Activated naive CD4-positive, alpha-beta T cell treated with anti-CD3 and anti-CD28 coated beads, Interleukin-2, amount 50 U/mL, for 72 hours (primary cell): Measurements from ENCODE around the gene SERINC2. TPM values are rescaled to one million over a fixed set of nuclear protein-coding genes. Genes with fewer than 3 reads are reported as not detected.
"Not testable (repeated sequence)": the region's sequence is repeated elsewhere in the genome, so short reads cannot be mapped to it uniquely, and the experiment has no call there.

ENCODE experiments used
- ATAC-seq, 2 donors: fragments of 150-1000 bp; cut with Tn5 transposase; 2 replicates each; pipeline ENCODE4 v1.10.0; 2021; ENCODE audit warnings: mild to moderate bottlenecking in 2 of 2, moderate library complexity in 2 of 2
- DNase-seq, 2 donors: peaks; one replicate each; pipeline ENCODE4 v3.0.0; 2021 to 2022; ENCODE audit warnings: low spot score in 2 of 2
- H3K27ac Mint-ChIP-seq, 2 donors: one replicate each; pipeline ENCODE4 v1.8.0; 2022; ENCODE audit warnings: mild to moderate bottlenecking in 2 of 2, mixed read lengths in 2 of 2
- H3K36me3 Mint-ChIP-seq, 2 donors: one replicate each; pipeline ENCODE4 v1.8.0; 2022; ENCODE audit warnings: mixed read lengths in 2 of 2
- H3K9me3 Mint-ChIP-seq, 2 donors: one replicate each; pipeline ENCODE4 v1.8.0; 2022; ENCODE audit warnings: mixed read lengths in 2 of 2
- total RNA-seq, 2 donors: library from RNA; stranded (reverse); gene quantifications; one replicate each; pipeline ENCODE4 v1.2.3, GENCODE V29; 2022

SERINC2 gene
- total RNA-seq, 2 donors from 2014 or later = 0.59 TPM; not detected in 1

- H3K36me3 Mint-ChIP-seq = no peaks in the 10 kb centered on the region
- peak overlapping the region; percentile 18 to 45 for H3K27ac Mint-ChIP-seq
- H3K9me3 Mint-ChIP-seq = no peaks in the 10 kb centered on the region
- ATAC-seq = no peak
- DNase-seq = no peak
Measured at GRCh38 chr1:31380181-31380580, 32.8 kb upstream of the SERINC2 start.

- DNase-seq (no peak), ATAC-seq (no peak)
- no peaks in the 10 kb centered on the region for H3K9me3 Mint-ChIP-seq
- H3K36me3 Mint-ChIP-seq = no peaks in the 10 kb centered on the region
- H3K27ac Mint-ChIP-seq = no peak overlapping the region
Measured at GRCh38 chr1:31381394-31382294, 31.4 kb upstream of the SERINC2 start.

DNA sequence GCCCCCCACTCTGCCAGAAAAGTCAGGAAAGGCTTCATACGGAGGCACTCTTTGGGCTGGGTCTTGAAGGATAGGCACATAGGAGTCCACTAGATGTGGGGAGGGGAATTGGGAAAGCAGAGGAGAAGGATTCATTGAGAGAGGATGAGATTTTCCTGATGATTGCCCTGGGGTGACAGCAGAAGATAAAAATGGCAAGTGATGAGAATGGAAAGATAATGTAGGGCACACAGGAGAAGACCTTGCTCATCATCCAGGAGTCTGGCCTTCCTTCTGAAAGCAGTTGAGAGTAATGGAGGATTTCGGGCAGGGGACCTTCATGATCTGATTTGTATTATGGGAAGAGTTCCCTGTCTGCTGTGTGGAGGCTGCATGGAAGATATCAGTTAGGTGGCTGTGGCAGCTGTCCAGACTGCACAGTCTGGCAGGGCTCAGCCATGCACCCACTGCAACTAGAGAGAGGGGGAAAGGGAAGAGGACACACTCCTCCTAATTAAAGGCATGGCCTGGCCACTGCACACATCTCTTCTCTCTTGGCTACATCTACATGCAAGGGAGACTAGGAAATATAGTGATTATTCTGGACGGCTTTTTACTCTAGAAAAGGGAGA, 30.5 kb upstream of the SERINC2 start:
- ATAC-seq = no peak

DNA sequence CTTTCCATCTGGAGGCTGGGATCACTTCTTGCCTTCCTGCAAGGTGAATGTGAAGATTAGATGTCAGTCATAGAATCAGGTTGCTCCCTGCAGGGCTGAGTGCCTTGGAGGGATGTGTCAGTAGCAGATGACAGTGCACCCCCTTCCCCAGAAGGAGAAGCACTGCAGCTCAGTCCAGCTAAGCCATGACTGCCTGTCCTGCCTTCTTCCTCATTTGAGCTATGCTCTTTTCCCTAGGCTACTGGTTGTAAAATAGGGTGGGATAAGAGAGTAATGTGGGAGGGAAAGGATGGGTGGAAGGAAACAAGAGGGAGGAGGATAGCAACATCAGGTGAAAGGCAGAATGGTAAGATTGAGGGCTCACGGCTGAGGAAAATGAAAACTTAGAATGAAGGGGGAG, 29.0 kb upstream of the SERINC2 start:
- Mint-ChIP-seq H3K27ac (no peak overlapping the region), H3K36me3 (no peaks in the 10 kb centered on the region), H3K9me3 (no peaks in the 10 kb centered on the region)
- ATAC-seq = no peak
- no peak for DNase-seq

More for the DNA sequence above, 30.5 kb upstream of the SERINC2 start:
- H3K36me3 Mint-ChIP-seq = no peaks in the 10 kb centered on the region
- H3K9me3 Mint-ChIP-seq = no peaks in the 10 kb centered on the region
- no peak for DNase-seq
- H3K27ac Mint-ChIP-seq = no peak overlapping the region

- DNase-seq, ATAC-seq, H3K36me3 Mint-ChIP-seq, H3K27ac Mint-ChIP-seq, H3K9me3 Mint-ChIP-seq: not testable (repeated sequence)
Measured at GRCh38 chr1:31386576-31387243, 26.3 kb upstream of the SERINC2 start.

DNA sequence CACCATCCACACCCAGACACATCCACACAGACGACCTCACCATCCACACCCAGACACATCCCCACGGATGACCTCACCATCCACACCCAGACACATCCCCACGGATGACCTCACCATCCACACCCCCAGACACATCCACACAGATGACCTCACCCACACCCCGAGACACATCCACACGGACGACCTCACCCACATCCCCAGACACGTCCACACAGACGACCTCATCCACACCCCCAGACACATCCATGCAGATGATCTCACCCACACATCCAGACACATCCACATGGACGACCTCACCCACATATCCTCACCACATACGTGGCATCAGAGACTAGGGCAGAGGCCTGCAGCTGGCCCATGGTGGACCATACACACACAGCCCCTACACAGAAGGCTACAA, 25.4 kb upstream of the SERINC2 start:
- H3K36me3 Mint-ChIP-seq = no peaks in the 10 kb centered on the region
- H3K27ac Mint-ChIP-seq = peak overlapping the region in 1 of 2 donors; percentile 73
- DNase-seq (no peak), ATAC-seq (peak in 1 of 2 donors; percentile 40)
- H3K9me3 Mint-ChIP-seq = no peaks in the 10 kb centered on the region

DNA sequence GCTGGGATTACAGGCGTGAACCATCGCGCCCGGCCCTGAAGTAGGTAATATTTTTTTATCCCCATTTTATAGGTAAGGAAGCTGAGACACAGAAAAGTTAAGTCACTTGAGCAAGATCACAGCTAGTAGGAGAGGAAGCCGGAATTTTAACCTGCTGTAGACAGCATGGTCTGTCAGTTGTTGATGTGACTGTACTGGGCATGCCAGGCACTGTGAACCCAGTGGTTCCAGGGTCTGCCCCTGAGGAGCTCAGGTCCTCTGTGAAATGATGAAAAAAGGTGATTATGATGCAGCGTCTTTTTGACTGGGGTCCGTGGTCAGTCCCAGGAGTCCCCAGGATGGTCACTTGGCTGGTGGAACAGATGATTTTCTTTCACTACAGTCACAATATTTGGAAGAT, 23.4 kb upstream of the SERINC2 start:
- Mint-ChIP-seq H3K9me3 (no peaks in the 10 kb centered on the region), H3K27ac (no peak overlapping the region), H3K36me3 (no peaks in the 10 kb centered on the region)
- DNase-seq (no peak), ATAC-seq (no peak)

- DNase-seq (no peak), ATAC-seq (no peak)
- Mint-ChIP-seq H3K36me3 (no peaks in the 10 kb centered on the region), H3K9me3 (no peaks in the 10 kb centered on the region), H3K27ac (no peak overlapping the region)
Measured at GRCh38 chr1:31390071-31390470, 22.9 kb upstream of the SERINC2 start.

GRCh38 chr1:31393463-31393862, 19.6 kb upstream of the SERINC2 start:
- DNase-seq (no peak), ATAC-seq (no peak)
- no peak overlapping the region for H3K27ac Mint-ChIP-seq
- H3K36me3 Mint-ChIP-seq = no peaks in the 10 kb centered on the region
- H3K9me3 Mint-ChIP-seq = no peaks in the 10 kb centered on the region

DNA sequence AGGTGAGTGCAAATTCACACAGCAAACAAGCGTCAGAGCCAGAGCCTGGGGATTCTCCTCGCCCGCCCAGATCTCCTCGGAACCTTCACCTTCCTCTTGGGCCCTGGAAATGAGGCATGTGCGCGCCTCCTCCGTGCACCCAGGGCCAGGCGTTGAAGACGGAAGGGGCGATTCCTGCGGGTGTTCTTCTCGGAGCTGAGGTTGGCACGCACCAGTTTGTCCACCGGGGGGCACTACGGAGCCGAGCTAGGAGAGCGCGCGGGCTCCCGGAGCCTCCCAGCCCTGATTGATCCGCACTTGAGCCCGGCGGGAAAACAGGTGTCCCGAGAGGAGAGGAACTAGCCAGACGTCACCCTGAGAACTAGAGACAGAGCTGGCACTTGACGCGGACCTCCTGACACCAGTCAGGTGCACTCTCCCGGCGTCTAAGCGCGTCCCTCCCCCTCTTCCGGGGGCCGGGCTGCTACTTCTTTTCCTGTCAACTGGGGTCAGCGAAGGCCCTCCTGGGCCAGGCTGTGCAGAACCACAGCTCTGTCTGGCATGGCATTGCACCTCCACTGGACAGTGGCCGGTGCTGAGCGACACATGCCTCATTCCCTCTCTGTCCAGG, 18.3 kb upstream of the SERINC2 start:
- Mint-ChIP-seq H3K36me3 (no peaks in the 10 kb centered on the region), H3K9me3 (no peaks in the 10 kb centered on the region), H3K27ac (peak overlapping the region in 1 of 2 donors; percentile 65)
- ATAC-seq (peak; percentile 94), DNase-seq (peak; percentile 84 to 89)

- Mint-ChIP-seq H3K36me3 (no peaks in the 10 kb centered on the region), H3K9me3 (no peaks in the 10 kb centered on the region), H3K27ac (no peak overlapping the region)
- DNase-seq (no peak), ATAC-seq (no peak)
Measured at GRCh38 chr1:31396633-31397351, 16.2 kb upstream of the SERINC2 start.

DNA sequence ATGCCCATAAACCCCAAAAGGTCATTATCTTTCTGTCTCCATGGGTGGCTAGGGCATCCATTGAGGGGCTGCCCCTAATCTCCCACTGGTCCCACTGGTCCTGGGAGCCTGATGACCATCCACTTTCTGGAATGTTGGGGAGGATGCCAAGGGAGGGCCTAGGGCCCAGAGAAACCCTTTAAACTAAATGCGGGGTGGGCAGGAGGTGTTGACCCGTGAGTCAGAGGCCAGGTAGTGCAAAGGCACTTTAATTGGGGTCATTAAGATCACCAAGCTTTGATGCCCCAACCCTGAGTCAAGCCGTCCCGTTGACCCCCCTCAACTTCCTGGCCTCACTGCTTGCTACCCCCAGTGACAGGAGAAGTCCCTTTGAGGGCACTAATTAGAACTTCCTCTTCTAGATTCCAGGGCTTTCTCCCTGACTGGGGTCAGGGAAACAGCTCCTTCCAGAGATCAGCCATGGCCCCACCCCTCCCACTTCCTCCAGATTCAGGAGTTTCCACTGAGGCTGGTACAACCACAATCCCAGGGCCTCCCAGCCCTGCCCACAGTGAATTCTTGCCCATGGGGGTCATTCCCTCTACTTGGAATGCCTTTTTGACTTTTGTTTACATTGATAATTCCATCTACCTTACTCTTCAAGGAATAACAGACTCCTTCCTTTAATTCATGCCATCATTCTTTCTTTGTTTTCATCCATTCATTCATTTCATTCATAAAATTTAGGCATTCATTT, 15.5 kb upstream of the SERINC2 start:
- Mint-ChIP-seq H3K27ac (no peak overlapping the region), H3K9me3 (no peaks in the 10 kb centered on the region), H3K36me3 (no peaks in the 10 kb centered on the region)
- ATAC-seq = no peak
- DNase-seq = no peak

- no peaks in the 10 kb centered on the region for H3K9me3 Mint-ChIP-seq
- no peak overlapping the region for H3K27ac Mint-ChIP-seq
- no peak for ATAC-seq
- H3K36me3 Mint-ChIP-seq = no peaks in the 10 kb centered on the region
- DNase-seq = no peak
Measured at GRCh38 chr1:31398246-31398645, 14.8 kb upstream of the SERINC2 start.

DNA sequence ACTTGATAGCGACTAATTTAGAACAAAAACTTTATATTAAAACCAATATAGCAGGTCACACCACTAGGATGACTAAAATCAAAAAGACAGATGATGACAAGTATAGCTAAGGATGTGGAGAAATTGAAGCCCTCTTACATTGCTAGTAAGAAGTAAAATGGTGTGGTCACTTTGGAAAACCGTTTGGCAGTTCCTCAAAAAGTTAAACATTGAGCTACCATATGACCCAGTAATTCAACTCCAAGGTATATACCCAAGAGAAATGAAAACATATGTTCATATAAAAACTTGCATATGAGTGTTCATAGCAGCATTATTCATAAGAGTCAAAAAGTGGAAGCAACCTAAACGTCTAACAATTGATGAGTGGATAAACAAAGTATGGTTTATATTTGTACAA, 13.0 kb upstream of the SERINC2 start:
- no peak overlapping the region for H3K27ac Mint-ChIP-seq

DNA sequence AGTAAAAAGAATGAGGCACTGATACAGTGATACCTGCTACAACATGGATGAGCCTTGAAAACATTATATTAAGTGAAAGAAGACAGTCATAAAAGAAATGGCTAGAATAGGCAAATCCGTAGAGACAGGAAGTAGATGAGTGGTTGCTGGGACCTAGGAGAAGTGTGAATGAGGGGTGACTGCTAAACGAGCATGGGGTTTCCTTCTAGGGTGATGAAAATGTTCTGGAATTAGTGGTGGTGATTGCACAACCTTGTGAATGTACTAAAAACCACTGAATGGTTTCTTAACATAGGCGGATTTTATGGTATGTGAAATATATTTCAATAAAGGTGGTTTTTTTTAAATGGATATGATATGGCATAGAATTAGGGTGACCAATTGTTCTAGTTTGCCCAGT, 12.6 kb upstream of the SERINC2 start:
- no peaks in the 10 kb centered on the region for H3K9me3 Mint-ChIP-seq

More for the DNA sequence above, 13.0 kb upstream of the SERINC2 start:
- DNase-seq (no peak), ATAC-seq (peak in 1 of 2 donors; percentile 20)
- H3K36me3 Mint-ChIP-seq = no peaks in the 10 kb centered on the region
- H3K9me3 Mint-ChIP-seq = no peaks in the 10 kb centered on the region

DNA sequence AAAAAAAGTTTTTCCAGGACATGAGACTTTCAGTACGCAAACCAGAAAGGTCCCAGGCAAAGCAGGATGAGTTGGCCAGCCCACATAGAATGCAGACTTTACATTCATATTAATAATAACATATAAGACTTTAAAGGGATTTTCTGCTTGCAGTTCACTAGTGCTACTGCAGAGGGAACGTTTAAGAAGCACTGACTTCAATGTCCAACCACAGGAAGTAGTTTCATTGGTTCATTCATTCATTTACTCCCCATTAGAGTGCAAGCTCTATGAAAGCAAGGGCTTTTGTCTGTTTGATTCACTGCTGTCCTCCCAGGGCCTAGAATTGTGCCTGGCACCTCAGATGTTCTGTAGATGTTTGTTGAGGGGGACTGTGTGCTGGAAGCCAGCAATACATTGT, 11.8 kb upstream of the SERINC2 start:
- ATAC-seq (peak in 1 of 2 donors; percentile 34), DNase-seq (no peak)
- no peaks in the 10 kb centered on the region for H3K9me3 Mint-ChIP-seq
- H3K27ac Mint-ChIP-seq = no peak overlapping the region
- H3K36me3 Mint-ChIP-seq = no peaks in the 10 kb centered on the region

More for the DNA sequence above, 12.6 kb upstream of the SERINC2 start:
- H3K27ac Mint-ChIP-seq = no peak overlapping the region
- DNase-seq (no peak), ATAC-seq (no peak)
- no peaks in the 10 kb centered on the region for H3K36me3 Mint-ChIP-seq
